ENCODE measurements around the gene SLC44A5. TPM values are rescaled to one million over a fixed set of nuclear protein-coding genes. Genes with fewer than 3 reads are reported as not detected.

The SLC44A5 gene
- total RNA-seq, 3 donors from 2014 or later, result 0.16 to 3.6 (median 3.5) TPM

- H3K9me3 ChIP-seq, result no peaks in the 10 kb centered on the region
- H3K4me3 ChIP-seq, result no peak overlapping the region
- H3K27me3 ChIP-seq, result no peaks in the 10 kb centered on the region
- DNase-seq (ENCODE audit: low spot score in 2 of 2), result no peak
- TF ChIP-seq CTCF (IDR thresholded peaks at IDR 0.05) (no peak), POLR2A (IDR thresholded peaks at IDR 0.05) (no peak), POLR2AphosphoS5 (IDR thresholded peaks at IDR 0.05) (no peak)
- no peaks in the 10 kb centered on the region for H3K36me3 ChIP-seq
- H3K27ac ChIP-seq, result no peak overlapping the region
- intact Hi-C loops (cut with DNase I; ENCODE audit: low total_unique reads), result no loop called here
- no peaks in the 10 kb centered on the region for H3K4me1 ChIP-seq
Measured at GRCh38 chr1:75528001-75528400, 82.9 kb downstream of the SLC44A5 start.

GRCh38 chr1:75522389-75522788 lies 88.5 kb downstream of the SLC44A5 start:
- no peak overlapping the region for H3K27ac ChIP-seq
- H3K9me3 ChIP-seq, result no peaks in the 10 kb centered on the region
- no peak overlapping the region for H3K4me3 ChIP-seq
- no peak for TF ChIP-seq CTCF (IDR thresholded peaks at IDR 0.05)
- TF ChIP-seq POLR2AphosphoS5 (IDR thresholded peaks at IDR 0.05), result no peak
- no peak for TF ChIP-seq POLR2A (IDR thresholded peaks at IDR 0.05)
- no peaks in the 10 kb centered on the region for H3K4me1 ChIP-seq
- H3K36me3 ChIP-seq, result no peaks in the 10 kb centered on the region
- H3K27me3 ChIP-seq, result no peaks in the 10 kb centered on the region
- DNase-seq (ENCODE audit: low spot score in 2 of 2), result no peak
- intact Hi-C loops (cut with DNase I; ENCODE audit: low total_unique reads), result no loop called here

GRCh38 chr1:75521658-75522057 lies 89.3 kb downstream of the SLC44A5 start:
- no peaks in the 10 kb centered on the region for H3K27me3 ChIP-seq
- intact Hi-C loops (cut with DNase I; ENCODE audit: low total_unique reads), result no loop called here
- H3K4me1 ChIP-seq, result no peaks in the 10 kb centered on the region
- TF ChIP-seq POLR2AphosphoS5 (IDR thresholded peaks at IDR 0.05) (no peak), POLR2A (IDR thresholded peaks at IDR 0.05) (no peak), CTCF (IDR thresholded peaks at IDR 0.05) (no peak)
- H3K36me3 ChIP-seq, result no peaks in the 10 kb centered on the region
- no peak overlapping the region for H3K4me3 ChIP-seq
- H3K27ac ChIP-seq, result no peak overlapping the region
- H3K9me3 ChIP-seq, result no peaks in the 10 kb centered on the region
- no peak for DNase-seq (ENCODE audit: low spot score in 2 of 2)

- Histone ChIP-seq H3K4me3 (no peak overlapping the region), H3K27ac (no peak overlapping the region), H3K4me1 (no peaks in the 10 kb centered on the region), H3K9me3 (no peaks in the 10 kb centered on the region), H3K27me3 (no peaks in the 10 kb centered on the region), H3K36me3 (no peaks in the 10 kb centered on the region)
- no peak for DNase-seq (ENCODE audit: low spot score in 2 of 2)
- intact Hi-C loops (cut with DNase I; ENCODE audit: low total_unique reads), result no loop called here
- TF ChIP-seq POLR2AphosphoS5 (IDR thresholded peaks at IDR 0.05) (no peak), POLR2A (IDR thresholded peaks at IDR 0.05) (no peak), CTCF (IDR thresholded peaks at IDR 0.05) (no peak)
Measured at GRCh38 chr1:75520862-75521475, 89.9 kb downstream of the SLC44A5 start.

GRCh38 chr1:75519651-75520427 lies 91.1 kb downstream of the SLC44A5 start:
- Histone ChIP-seq H3K27ac (no peak overlapping the region), H3K9me3 (no peaks in the 10 kb centered on the region), H3K4me1 (no peaks in the 10 kb centered on the region), H3K27me3 (no peaks in the 10 kb centered on the region), H3K36me3 (no peaks in the 10 kb centered on the region), H3K4me3 (no peak overlapping the region)
- no peak for TF ChIP-seq CTCF (IDR thresholded peaks at IDR 0.05)
- TF ChIP-seq POLR2AphosphoS5 (IDR thresholded peaks at IDR 0.05), result no peak
- TF ChIP-seq POLR2A (IDR thresholded peaks at IDR 0.05), result no peak
- intact Hi-C loops (cut with DNase I; ENCODE audit: low total_unique reads), result no loop called here
- no peak for DNase-seq (ENCODE audit: low spot score in 2 of 2)

Measured in breast epithelium (tissue), 4 donors.